Adrenal gland (tissue), 5 donors: ENCODE results near the gene RHPN2.

Experiments used
- CTCF ChIP-seq, 6 experiments: fragments of 450-650 bp in 4 of 6; fragments of 200-600 bp in 2 of 6; sonication (generic) in 1 of 6; IDR thresholded peaks; 1 replicate in 5 of 6; 2 replicates in 1 of 6; pipeline versions ENCODE4 v1.5.1 to v1.8.0; 2016 to 2021; ENCODE audit warnings: antibody characterized with exemption in 6 of 6, mild to moderate bottlenecking in 2 of 6, moderate library complexity in 1 of 6
- POLR2A ChIP-seq, 2 donors: fragments of 450-650 bp; IDR thresholded peaks; one replicate each; pipeline ENCODE4 v1.6.1; 2017; ENCODE audit warnings: antibody characterized with exemption in 2 of 2, mild to moderate bottlenecking in 2 of 2, moderate library complexity in 1 of 2
- donor health status: DM: no; HTN: no; CAD: no.

DNA sequence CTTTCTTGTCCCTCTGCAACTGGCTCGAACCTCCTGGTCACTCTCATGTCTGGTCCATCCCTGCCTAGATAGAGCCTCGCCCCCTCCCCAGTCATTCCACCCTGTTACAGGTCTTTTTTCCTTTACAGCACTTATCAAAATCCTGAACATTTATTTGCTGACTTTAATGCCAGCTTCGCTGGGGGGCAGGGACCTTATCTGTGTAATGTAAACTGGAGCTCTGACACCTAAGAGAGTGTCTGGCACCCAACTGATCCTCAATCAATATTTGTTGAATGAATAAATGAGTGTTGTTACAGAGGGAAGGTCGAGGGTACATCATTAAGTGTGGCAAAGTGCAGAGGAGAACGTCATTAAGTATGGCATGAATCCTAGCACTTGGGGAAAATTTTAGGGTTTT, 76.0 kb downstream of the RHPN2 start:
- no peak for TF ChIP-seq POLR2A (IDR thresholded peaks at IDR 0.05)
- TF ChIP-seq CTCF (IDR thresholded peaks at IDR 0.05) = no peak
